G401 (cell line): ENCODE results near the gene INO80. TPM values are rescaled to one million over a fixed set of nuclear protein-coding genes. Genes with fewer than 3 reads are reported as not detected.
A peak's percentile ranks its signal among the peaks of the same experiment; 100 is the strongest.
"Not testable (repeated sequence)": the region's sequence is repeated elsewhere in the genome, so short reads cannot be mapped to it uniquely, and the experiment has no call there.

ENCODE experiments used
- DNase-seq: peaks from one replicate; pipeline ENCODE4 v3.0.0-alpha.2; 2015; ENCODE audit warnings: low spot score
- in situ Hi-C: cut with HindIII; loops from 2 replicates; pipeline ENCODE4 v1.10.0; 2016; ENCODE audit warnings: low sequenced_read_pairs, mixed read lengths
- total RNA-seq: library from RNA; depleted of rRNA; stranded (reverse); fragments of >200 nt; shearing (Covaris generic); gene quantifications from 2 replicates; pipeline ENCODE4 v1.2.3, GENCODE V29; 2014

INO80 gene
- total RNA-seq, 1 experiment from 2014 or later, result 35.6 TPM

DNA sequence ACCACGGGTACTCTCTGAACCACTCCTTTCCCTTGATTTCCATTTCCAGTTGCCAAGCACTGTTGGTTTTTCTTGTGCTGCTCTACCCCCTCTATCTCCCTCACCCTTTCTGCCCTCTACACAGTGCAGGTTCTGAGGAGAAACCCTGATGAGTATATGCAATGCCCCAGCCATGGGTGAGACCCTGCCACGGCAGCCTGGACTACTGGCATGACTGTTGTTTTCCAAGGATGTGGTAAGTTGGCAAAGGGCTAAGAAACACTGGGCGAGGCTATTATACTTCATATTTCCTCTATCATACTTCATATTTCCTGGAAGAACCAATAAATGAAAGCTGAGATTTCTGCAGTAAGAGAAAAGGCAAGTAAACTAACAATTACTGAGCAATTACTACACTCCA, 134.9 kb downstream of the INO80 start:
- in situ Hi-C loops, result no loop called here
- DNase-seq, result no peak

DNA sequence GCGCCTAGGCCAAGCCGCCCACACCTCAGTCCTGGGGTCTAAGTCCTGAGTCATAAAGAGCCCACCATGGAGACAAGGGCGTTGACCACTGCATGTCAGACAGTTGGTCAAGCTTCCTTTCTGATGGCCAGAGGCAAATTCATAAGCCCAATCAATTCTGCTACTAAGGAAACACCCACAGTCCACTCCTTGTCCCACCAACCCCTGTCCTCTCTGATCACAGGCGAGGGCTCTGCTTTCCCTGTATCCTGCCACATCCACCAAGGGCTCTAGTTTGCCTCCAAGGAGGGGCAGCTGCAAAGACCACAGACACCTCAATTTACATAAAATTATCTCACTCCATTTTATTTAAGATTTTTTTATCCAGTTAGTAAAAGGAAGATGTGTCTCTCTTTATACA, 137.5 kb downstream of the INO80 start:
- in situ Hi-C loops, result no loop called here
- DNase-seq, result no peak

DNA sequence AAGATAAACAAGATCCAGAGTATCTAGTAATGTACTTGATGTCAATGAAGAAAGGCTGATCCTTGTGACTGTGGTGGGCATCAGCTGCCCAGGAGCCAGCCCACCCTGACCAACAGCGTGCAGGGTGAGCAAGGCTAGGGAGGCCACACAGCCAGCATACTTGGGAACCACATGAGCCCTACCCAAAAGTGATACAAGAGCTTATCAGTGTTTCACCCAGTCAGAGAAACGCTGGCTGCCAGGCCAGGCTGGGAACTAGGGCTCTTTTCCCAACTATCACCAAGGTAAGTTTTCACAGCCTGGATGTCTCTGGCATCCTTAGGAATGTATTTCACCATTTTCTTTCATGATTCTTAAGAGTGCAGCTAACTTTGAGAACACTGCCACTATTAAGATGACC, 137.9 kb downstream of the INO80 start:
- in situ Hi-C loops, result no loop called here
- no peak for DNase-seq

DNA sequence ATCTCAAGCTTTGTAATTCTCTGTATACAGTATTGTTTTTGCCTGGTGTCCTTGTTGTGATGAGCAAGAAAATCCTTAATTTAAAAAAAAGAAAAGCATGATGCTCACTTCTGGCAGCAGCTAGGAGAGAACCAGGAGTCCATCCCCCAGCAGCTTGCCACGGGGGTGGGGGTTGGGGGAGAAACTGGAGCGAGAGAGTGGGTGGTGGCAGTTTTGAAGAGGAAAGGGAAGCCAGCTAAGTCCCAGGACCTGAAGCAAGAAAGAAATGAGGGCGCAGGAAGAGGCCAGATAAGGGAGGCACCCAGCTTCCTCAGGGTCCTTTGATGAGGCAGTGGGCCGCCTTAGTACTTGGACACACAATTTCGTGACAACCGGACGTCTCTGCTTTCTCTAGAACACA, 139.3 kb downstream of the INO80 start:
- in situ Hi-C loops, result no loop called here
- no peak for DNase-seq

DNA sequence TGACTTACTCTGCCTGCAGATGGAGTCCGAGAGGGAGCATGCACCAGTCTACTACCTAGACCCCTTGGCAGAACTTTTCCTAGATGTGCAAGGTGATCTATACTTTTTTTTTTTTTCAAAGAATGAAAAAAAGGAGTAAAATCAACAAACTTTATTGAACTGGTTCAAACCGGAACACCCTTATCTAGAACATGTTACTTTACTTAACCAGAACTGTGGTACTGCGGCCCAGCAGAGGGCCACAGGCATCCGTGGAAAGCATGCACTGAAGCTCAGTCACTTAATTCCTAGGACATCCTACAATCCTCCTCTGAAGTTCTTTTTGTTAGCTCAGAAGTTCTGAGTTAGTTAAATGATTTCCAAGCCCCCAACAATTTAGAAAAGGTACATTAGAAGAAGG, 141.2 kb downstream of the INO80 start:
- in situ Hi-C loops, result no loop called here
- no peak for DNase-seq

DNA sequence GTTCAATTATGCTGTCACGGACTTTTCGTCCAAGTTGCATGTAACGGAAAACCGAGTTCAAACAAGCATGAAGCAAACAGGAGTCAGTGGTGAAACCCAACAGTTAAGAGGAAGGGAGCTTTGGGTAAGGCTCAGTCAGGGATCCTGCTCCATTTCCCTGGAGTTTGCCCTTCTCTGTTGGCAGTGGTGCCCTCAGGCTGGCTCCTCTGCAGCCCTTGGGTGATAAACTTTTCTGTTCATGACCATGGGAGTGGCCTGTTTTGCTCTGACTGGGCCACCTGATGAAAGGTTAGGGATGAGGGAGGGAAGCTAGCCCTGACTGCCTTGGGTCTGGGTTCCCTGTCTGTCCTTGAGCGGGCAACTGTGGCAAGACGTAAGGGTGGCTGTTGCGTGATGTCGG, 146.7 kb downstream of the INO80 start:
- in situ Hi-C loops, result no loop called here
- no peak for DNase-seq

DNA sequence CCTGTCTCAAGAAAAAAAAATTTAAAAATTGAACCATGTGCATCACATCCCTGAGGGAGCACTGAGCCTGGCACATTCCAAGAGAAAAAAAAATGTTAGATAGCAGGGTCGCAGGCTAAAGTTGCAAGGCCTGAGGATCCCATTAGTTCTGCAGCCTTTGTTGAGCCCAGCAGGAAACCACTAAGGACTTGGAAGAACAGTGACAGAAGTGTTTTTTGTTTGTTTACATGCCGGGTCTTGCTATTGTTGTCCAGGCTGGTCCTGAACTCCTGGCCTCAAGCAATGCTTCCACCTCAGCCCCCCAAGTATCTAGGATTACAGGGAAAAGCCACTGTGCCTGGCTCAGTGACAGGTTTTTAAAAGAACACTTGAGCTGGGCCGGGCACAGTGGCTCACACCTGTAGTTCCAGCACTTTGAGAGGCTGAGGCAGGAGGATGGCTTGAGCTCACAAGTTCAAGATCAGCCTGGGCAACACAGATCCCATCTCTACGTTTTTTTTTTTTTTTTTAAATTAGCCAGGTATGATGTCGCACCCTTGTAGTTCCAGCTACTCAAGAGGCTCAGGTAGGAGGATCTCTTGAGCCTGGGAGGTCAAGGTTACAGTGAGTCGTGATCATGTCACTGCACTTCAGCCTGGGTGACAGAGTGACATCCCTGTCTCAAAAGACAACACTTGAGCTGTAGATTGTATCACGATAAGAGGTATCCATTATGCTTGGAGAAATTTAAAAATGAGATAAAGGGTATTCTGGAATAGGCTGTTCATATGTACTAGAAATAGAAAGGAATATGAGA, 147.6 kb downstream of the INO80 start:
- in situ Hi-C loops, result no loop called here
- DNase-seq, result no peak

DNA sequence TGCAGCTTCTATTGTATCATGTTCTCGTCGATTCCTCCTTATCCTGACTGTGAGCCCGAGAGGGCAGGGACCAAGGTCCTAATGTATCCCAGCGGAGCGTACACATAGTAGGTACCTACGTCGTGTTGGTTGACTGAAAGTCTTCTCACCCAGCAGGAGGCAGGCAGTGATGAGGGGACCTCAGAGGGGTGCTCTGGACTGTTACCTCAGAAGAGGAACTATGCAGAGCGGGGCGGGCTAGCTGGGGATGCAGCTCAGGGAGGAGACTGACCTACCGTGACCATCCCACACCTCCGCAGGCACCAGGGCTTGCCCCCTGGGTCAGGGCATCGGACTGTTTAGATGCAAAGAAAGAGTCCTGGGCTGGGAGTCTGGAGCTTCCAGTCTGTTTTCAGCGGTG, 151.4 kb downstream of the INO80 start:
- no peak for DNase-seq
- in situ Hi-C loops, result no loop called here

DNA sequence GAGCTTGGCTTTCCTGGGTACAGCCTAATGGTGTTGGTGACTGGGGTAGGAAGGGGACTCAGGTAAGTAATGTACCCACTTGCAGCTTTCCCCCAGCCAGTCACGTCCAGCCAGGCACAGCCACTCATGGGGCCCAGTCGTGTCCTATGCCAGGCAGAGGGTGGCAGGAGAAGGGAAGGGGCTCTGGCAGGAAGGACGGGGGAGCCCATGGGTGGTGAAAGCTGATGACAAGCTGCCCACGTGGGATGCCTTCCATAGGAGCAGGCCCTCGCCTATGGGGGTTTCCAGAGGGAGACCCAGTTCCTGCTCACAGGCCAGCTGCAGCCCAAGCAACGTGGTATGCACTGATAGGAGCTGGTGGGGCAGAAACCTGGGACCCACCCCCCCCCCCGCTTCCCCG, 152.1 kb downstream of the INO80 start:
- no peak for DNase-seq
- in situ Hi-C loops, result no loop called here

DNA sequence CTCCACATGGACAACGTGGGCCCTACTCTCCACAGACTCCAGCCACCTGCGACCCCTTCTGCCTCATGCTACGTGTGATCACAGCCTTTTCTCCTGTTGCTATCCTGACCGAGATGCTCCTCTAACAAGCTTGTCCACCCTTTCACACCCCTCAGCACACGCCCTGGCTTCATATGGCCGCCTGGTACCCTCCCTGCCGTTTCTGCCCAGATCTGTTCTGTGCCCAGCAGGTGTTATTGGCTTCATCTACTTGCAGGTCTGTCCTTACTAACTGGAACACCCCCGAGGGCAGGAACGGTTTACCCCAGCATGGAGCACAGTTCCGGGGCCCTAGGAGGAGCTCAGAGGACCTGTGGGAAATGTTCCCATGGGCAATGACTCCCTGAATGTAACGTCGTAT, 152.9 kb downstream of the INO80 start:
- in situ Hi-C loops, result no loop called here
- DNase-seq, result no peak

DNA sequence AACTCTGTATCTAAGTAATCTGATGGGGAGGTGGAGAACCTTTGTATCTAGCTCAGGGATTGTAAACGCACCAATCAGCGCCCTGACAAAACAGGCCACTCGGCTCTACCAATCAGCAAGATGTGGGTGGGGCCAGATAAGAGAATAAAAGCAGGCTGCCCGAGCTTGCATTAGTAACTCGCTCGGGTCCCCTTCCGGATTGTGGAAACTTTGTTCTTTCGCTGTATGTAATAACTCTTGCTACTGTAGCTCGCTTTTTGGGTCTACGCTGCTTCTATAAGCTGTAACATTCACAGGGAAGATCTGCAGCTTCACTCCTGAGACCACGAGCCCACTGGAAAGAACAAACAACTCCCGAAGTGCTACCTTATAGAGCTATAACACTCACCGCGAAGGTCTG, 153.8 kb downstream of the INO80 start:
- DNase-seq, in situ Hi-C loops: not testable (repeated sequence)

DNA sequence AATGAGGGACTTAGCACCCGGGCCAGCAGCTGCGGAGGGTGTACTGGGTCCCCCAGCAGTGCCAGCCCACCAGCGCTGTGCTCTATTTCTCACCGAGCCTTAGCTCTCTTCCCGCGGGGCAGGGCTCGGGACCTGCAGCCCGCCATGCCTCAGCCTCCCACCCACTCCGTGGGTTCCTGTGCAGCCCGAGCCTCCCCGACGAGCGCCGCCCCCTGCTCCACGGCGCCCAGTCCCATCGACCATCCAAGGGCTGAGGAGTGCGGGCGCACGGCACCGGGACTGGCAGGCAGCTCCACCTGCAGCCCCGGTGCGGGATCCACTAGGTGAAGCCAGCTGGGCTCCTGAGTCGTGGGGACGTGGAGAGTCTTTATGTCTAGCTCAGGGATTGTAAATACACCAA, 154.3 kb downstream of the INO80 start:
- in situ Hi-C loops, DNase-seq: not testable (repeated sequence)

DNA sequence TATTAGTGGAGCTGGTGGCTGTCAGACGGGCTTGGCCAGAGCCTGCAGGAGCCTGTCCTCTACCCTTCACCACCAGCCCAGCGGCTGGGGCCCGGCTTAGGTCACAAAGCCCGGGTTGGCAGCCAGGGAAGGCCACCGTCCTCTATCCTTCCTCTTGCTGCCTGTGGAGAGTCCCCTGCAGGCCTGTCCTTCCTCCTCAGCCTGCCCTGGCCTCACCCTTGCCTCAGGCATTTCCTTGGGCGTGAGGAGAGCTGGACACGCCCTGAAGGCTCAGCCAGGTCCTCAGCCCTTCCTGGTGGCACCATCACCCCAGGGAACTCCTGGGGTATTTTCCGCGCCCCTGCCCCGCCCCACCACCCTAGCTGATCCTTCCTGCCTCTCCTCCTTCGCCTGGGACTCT, 155.2 kb downstream of the INO80 start:
- in situ Hi-C loops, result no loop called here
- no peak for DNase-seq

DNA sequence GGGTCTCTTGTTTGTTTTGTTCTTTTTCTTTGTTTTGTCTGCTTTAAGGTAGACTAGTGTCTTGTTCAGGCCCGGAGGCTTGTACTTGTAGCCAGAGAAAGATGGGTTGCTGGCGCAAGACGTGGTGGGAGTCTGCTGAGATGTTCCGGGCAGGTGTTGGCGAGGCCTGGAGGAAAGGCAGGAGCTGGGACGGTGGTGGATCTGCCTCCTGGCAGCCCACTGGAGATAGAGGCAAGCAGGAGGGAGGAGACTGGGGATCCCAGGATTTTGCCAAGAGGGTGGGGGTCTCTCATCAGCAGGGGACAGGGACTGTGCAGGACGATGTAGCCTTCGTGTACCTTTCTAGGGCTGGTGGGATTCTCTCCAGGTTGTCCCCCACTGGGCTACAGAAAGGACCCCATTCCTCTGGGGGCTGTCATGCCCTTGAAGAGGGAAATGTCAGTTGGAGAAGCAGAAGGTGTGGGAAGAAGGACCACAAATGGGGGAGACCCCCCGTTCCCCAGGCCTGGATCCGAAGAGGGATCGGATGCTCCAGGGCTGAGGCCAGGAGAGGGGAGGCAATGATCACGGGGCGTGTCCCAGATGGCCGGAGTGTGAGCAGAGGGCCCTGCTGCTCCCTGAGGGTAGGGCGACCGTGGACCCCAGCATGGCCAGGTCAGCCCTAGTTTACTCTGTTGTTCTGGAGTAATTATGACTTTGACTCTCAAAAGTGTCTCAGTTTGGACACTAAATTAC, 155.8 kb downstream of the INO80 start:
- no peak for DNase-seq
- in situ Hi-C loops, result no loop called here

DNA sequence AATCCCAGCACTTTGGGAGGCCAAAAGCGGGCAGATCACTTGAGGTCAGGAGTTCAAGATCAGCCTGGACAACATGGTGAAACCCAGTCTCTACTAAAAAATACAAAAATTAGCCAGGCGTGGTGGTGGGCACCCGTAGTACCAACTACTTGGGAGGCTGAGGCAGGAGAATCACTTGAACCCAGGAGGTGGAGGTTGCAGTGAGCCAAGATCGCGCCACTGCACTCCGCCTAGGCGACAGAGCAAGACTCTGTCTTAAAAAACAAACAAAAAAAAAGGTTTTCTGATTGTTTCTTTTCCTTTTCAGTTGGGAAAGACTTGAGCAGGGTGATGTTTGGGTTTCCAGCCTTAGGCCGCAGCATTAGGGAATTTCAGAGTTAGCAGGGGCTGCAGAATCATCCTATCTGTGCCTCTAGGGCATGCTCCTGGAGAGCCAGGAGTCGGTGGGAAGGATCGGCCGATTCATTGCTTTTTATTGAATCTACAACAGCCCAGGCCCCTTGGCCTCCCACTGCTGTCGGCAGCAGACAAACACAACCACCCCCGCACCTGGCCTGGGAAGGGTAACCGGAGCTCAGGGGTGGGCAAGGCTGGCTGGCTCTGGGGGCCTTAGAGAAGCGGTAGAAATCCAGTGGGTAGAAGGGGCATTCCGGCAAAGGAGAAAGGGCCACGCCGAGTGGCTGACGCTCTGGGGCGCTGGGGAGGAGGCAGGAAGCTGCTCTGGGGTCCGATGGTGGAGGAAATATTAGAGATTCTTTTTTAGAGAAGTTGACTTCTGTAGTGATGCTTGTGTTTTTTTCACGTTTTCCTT, 156.5 kb downstream of the INO80 start:
- in situ Hi-C loops, result no loop called here

DNA sequence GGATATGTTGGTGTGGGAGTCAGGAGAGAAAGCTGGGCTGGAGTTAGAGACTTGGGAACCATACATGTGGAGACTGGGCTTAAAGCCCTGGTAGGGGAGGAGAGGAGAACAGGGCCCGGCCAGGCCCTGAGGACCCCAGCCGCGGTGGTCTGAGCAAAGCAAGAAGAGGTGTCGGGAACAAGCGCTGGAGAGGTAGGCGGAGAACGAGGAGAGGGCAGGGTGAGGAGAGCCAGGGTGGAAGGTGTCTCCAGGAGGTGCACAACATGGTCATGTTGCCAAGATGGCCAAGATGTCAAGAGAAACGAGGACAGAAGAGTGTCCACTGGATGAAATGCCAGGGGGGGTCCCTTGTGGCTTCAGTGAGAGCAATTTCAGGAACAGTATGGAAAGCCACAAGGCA, 157.4 kb downstream of the INO80 start:
- in situ Hi-C loops, result no loop called here
- no peak for DNase-seq

More for the DNA sequence above, 156.5 kb downstream of the INO80 start:
- no peak for DNase-seq

DNA sequence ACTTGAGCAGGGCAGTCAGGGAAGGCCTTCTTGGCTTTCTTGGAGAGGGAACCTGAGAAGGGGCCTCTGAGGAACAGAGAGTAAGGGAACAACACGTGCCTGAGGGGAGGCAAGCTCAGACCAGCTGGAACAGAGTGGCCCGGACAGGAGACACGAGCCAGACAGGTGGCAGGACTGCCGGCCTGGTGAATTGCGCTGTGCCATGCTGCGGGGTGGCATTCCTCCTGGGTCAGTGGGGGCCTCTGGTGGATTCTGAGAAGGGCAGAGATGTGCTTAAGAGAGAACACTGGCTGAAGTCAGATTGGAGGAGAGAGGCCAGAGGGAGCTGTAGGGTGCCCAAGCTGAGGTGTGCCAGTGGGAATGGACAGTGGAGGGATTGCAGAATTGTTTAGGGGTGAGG, 157.9 kb downstream of the INO80 start:
- in situ Hi-C loops, result no loop called here
- DNase-seq, result no peak

DNA sequence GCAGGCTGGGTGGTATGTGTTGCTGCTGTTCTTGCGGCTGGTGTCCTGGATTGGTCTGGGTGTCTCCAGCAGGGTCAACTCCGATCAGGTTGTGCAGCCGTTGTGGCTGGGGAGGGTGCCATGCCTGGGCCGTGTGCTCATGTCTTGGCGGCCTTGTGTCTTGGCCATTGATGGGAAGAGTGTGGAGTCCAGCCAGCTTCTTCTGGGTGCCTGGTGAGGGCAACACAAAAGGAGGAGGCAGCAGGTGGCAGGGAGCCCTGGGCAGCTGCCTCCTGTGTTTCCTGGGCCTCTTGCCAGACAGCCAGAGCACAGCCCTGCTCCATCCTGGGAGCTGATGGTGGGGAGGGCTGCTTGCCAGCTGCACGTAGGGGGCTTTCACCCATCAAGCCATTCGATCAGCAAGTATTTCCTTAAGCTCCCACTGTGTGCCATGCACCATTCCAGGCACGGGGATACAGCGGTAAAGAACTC, 158.5 kb downstream of the INO80 start:
- peak; percentile 4 for DNase-seq
- in situ Hi-C loops, result no loop called here

DNA sequence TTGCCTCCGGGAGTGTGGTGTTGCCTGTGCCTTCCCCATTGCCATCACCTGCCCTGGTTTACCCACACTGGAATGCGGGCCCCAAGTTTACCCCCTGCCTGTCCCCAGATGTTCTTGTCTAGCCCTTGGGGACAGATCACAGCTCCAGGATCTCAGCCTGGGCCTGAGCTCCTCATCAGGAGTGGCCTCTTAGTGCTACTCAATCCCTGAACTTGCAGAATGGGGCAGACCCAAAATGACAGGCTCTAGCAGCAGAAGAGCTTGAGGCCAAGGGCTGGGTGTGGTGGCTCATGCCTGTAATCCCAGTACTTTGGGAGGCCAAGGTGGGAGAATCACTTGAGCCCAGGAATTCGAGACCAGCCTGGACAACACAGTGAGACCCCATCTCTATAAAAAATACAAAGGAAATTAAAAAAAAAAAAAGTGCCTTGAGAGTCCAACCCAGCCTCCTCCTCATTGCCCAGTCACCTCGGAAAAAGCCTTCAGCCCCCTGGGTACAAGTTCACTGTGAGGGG, 159.0 kb downstream of the INO80 start:
- in situ Hi-C loops, result no loop called here
- DNase-seq, result no peak

DNA sequence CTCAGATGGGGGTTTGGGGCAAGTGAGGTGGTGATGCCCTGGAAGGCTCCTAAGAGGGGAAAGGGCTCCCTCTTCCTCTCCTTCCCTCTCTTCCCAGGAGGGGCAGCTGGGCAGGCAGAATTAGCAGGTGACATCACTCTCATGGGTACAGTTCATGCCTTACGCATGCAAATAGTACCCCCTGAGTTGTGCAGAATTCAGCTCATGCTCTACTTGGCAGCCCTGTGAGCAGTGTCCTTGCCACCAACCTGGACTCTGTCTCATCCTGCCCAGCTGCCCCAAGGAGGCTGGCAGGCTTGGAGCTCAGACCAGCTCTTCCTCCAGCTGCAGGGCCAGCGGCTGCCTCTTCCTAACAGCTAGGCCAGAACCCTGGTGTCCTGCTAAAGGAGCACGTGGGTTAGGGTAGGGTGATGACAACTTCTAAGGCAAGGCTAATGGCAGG, 159.5 kb downstream of the INO80 start:
- in situ Hi-C loops, result no loop called here
- DNase-seq, result peak; percentile 17
